ENCODE data around the gene SUMO3.

Gene SUMO3

DNA sequence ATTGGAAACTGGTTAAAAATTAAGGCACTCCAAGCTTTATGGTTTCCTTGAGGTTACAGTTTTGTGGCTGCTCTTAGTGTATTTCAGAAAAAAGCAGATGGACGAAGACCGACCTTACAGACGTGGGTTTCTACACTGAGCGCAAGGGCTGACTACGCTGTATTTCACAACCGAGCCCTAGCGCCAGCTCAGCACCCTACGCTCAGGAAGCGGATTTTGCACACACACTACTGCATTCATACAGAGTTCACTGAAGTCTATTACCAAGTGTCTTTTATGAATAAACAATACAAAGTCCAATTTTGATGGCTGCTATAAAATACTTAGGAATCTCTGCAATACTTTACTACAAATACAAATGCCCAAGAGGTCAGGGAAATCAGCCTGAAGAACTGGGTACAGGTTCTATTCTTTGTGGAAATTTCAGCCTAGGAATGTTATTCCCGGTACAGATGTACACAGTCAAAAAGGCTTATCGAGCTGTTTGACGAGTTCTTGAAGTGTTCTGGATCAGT is 31.8 kb upstream of the SUMO3 start:
- Mint-ChIP-seq H3K4me1 (peaks cover 14% of the 10 kb centered on the region), H3K27ac (no peak overlapping the region), H3K4me3 (no peak overlapping the region), H3K36me3 (ENCODE audit: low read depth) (peaks cover 48% of the 10 kb centered on the region), H3K27me3 (ENCODE audit: low read depth, poor library complexity) (no peaks in the 10 kb centered on the region), H3K9me3 (no peaks in the 10 kb centered on the region)
- TF ChIP-seq, protein P1, sequence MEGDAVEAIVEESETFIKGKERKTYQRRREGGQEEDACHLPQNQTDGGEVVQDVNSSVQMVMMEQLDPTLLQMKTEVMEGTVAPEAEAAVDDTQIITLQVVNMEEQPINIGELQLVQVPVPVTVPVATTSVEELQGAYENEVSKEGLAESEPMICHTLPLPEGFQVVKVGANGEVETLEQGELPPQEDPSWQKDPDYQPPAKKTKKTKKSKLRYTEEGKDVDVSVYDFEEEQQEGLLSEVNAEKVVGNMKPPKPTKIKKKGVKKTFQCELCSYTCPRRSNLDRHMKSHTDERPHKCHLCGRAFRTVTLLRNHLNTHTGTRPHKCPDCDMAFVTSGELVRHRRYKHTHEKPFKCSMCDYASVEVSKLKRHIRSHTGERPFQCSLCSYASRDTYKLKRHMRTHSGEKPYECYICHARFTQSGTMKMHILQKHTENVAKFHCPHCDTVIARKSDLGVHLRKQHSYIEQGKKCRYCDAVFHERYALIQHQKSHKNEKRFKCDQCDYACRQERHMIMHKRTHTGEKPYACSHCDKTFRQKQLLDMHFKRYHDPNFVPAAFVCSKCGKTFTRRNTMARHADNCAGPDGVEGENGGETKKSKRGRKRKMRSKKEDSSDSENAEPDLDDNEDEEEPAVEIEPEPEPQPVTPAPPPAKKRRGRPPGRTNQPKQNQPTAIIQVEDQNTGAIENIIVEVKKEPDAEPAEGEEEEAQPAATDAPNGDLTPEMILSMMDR (IDR thresholded peaks at IDR 0.05): no peak
- DNase-seq: no peak

DNA sequence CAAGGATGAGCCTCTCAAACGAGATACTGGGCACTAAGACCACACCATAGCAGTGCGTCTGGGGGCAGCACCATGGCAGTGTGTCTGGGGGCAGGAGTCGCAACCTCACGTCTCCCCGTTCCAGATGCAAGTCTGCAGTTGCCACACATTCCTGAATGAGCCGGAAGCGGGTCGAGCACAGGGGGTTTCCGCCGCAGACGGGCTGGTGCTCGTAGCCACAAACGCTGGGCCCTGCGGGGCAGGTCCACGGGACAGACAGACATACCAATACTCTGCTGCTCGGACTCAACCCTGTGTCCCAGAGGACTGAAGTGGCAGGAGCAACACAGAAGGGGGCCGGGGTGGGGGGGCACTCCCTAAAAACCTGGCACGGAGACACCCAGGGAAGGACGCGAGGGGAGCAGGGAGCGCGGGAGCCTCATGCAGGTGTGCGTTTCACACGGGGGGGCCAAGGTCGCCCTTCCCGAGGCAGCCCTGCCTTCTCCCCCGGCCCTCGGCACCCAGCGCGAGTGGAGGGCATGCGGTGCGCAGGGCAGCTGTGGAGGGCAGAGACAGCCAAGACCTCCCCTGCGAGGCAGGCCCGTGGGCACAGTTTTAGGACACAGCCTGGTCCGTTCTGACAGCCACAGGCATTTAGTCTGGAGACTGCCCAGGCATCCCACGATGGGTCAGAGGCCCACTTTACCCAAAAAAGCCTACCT is 31.1 kb upstream of the SUMO3 start:
- Mint-ChIP-seq H3K36me3 (ENCODE audit: low read depth) (peaks cover 40% of the 10 kb centered on the region), H3K4me3 (no peak overlapping the region), H3K27ac (peak overlapping the region; percentile 79), H3K9me3 (no peaks in the 10 kb centered on the region), H3K4me1 (peaks cover 21% of the 10 kb centered on the region), H3K27me3 (ENCODE audit: low read depth, poor library complexity) (no peaks in the 10 kb centered on the region)
- TF ChIP-seq, protein P1 (IDR thresholded peaks at IDR 0.05): no peak
- DNase-seq: no peak

DNA sequence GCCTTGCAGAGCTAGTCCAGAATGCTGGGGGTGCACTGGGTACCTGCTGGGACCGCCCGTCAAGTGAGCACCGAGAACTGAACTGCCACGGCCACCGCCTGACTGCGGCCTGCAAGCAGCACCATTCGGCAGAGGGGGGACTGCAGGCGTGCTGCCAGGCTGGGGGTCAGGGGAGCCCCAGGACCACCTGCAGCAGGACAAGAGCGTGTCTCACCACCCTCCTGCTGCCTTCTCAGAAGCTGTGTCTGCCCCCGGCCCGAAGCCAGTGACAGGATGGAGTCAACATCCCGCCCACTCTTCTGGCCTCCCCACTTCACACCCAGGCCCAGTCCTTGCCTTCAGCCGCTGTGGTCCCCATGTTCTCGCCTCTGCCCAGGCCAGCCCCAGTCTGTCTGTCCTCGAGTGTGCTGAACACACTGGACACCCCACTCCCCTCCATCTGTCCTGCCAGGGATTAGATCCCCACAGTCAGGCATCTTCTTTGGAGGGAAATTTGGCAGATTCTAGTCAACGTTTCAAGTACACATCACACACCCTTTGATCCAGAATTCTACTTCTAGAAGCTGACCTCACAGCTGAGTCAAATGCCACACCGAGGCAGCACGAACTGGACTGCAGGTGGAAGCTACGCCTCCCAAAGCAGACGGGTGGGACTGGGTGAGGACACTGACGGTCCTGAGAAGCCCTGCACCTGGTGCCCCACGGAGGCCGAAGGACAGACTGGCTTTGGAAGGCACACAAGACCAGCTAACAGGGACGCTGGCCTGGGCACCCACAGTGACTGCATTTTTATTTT is 29.6 kb upstream of the SUMO3 start:
- Mint-ChIP-seq H3K27ac (no peak overlapping the region), H3K27me3 (ENCODE audit: low read depth, poor library complexity) (peaks cover 7% of the 10 kb centered on the region), H3K4me1 (peaks cover 26% of the 10 kb centered on the region), H3K36me3 (ENCODE audit: low read depth) (peaks cover 32% of the 10 kb centered on the region), H3K9me3 (no peaks in the 10 kb centered on the region), H3K4me3 (no peak overlapping the region)
- TF ChIP-seq, protein P1 (IDR thresholded peaks at IDR 0.05): no peak
- DNase-seq: no peak

DNA sequence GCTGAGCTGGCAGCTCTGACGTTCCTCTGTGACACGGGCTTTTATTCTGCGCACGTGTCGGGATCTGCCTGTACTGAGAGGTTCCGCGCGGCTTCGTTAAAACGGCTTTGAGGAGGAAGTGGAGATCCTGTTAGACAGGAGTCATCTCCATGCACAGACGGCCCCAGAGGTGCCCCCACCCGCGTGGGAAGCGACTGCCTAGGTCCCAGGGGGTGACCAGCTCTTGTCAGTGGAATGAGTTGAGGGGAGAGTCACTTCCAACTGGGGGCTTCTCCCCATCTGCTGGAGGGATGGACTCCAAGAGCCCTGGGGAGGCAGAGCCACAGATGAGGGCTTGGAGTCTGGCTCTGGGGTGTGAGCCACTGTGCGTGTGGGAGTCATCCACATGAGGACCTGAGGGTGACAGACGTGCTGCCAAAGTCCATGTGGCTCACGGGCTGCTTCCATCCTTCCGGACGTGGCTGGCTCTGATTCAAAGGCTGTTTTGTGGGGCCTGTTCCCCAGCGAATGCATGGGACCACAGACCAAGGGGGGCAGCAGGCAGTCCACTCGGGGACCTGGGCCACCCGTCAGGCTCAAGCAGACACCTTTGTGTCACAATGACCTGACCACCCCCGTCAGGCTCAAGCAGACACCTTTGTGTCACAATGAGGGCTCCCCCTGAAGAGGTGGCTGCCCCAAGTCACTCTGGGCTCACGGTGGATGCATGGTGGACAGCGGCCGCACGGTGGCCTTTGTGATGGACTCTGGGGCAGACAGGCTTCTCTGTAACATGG is 28.8 kb upstream of the SUMO3 start:
- no peak for DNase-seq
- H3K4me1 Mint-ChIP-seq: peaks cover 26% of the 10 kb centered on the region
- peaks cover 9% of the 10 kb centered on the region for H3K27me3 Mint-ChIP-seq (ENCODE audit: low read depth, poor library complexity)
- no peak overlapping the region for H3K27ac Mint-ChIP-seq
- H3K9me3 Mint-ChIP-seq: no peaks in the 10 kb centered on the region
- TF ChIP-seq, protein P1 (IDR thresholded peaks at IDR 0.05): no peak
- peak overlapping the region; percentile 71 for H3K4me3 Mint-ChIP-seq
- H3K36me3 Mint-ChIP-seq (ENCODE audit: low read depth): peaks cover 27% of the 10 kb centered on the region

DNA sequence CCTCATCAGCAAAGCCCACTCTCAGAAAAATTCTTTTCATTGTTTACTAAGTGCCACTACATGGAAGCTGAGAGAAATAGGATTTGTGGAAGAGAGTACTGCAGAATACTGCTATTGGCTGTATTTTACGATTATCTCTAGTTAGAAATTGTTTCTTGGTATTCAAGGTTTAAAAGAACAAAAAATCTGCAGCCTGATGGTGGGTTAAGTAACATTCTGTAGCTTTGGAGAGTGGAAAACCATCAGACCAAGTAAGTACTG is 28.3 kb upstream of the SUMO3 start:
- no peaks in the 10 kb centered on the region for H3K9me3 Mint-ChIP-seq
- TF ChIP-seq, protein P1 (IDR thresholded peaks at IDR 0.05): no peak

More for the DNA sequence above, 28.3 kb upstream of the SUMO3 start:
- Mint-ChIP-seq H3K4me3 (peak overlapping the region; percentile 71), H3K27me3 (ENCODE audit: low read depth, poor library complexity) (peaks cover 9% of the 10 kb centered on the region), H3K36me3 (ENCODE audit: low read depth) (peaks cover 23% of the 10 kb centered on the region), H3K4me1 (peaks cover 26% of the 10 kb centered on the region), H3K27ac (no peak overlapping the region)
- DNase-seq: no peak
